MCF 10A (cell line): ENCODE measurements around the gene ARHGEF7. TPM values are rescaled to one million over a fixed set of nuclear protein-coding genes. Genes with fewer than 3 reads are reported as not detected.

Experiments used
- BruUV-seq: library from RNA; stranded (reverse); fragments of 400-500 nt; replicated peaks from 2 replicates; lab custom pipeline; 2021; lab: Mats Ljungman, UMichigan
- CTCF ChIA-PET: fragments of 300-600 bp; sonication (Branson Sonifier 250); formaldehyde crosslinking; extraction: SDS; loops from one replicate; lab custom pipeline; 2021; ENCODE audit warnings: antibody characterized with exemption, inconsistent platforms; lab: Yijun Ruan, JAX
- POLR2A ChIA-PET: fragments of 300-600, 350-650 bp; sonication (Branson Sonifier 250); formaldehyde crosslinking; extraction: SDS; loops from one replicate; lab custom pipeline; 2020; ENCODE audit warnings: antibody characterized with exemption, inconsistent platforms; lab: Yijun Ruan, JAX
- DNase-seq: peaks from one replicate; pipeline ENCODE4 v3.0.0-alpha.2; 2018; ENCODE audit not compliant: unreplicated experiment
- H3K27ac Mint-ChIP-seq: one replicate; pipeline ENCODE4 v1.8.0; 2022; ENCODE audit warnings: mild to moderate bottlenecking, low read depth, mixed read lengths; ENCODE audit not compliant: unreplicated experiment
- H3K27me3 Mint-ChIP-seq: one replicate; pipeline ENCODE4 v1.8.0; 2022; ENCODE audit warnings: mixed read lengths; ENCODE audit not compliant: insufficient read depth, unreplicated experiment
- H3K36me3 Mint-ChIP-seq: one replicate; pipeline ENCODE4 v1.8.0; 2022; ENCODE audit warnings: mild to moderate bottlenecking, moderate library complexity, mixed read lengths; ENCODE audit not compliant: insufficient read depth, unreplicated experiment
- H3K4me1 Mint-ChIP-seq: one replicate; pipeline ENCODE4 v1.8.0; 2022; ENCODE audit warnings: mixed read lengths; ENCODE audit not compliant: insufficient read depth, unreplicated experiment
- H3K4me3 Mint-ChIP-seq: one replicate; pipeline ENCODE4 v1.8.0; 2022; ENCODE audit warnings: mild to moderate bottlenecking, moderate library complexity, mixed read lengths; ENCODE audit not compliant: unreplicated experiment
- H3K9me3 Mint-ChIP-seq: one replicate; pipeline ENCODE4 v1.8.0; 2022; ENCODE audit warnings: mixed read lengths; ENCODE audit not compliant: unreplicated experiment
- intact Hi-C: fragments of 100-400 bp; cut with micrococcal nuclease; formaldehyde crosslinking; loops from 2 replicates; pipeline ENCODE4 v1.14.1; 2022
- total RNA-seq: library from RNA; stranded (reverse); gene quantifications from 2 replicates; pipeline ENCODE4 v1.2.3, GENCODE V29; 2022
- TF ChIP-seq, protein P1 (sequence below): fragments of 200-600 bp; IDR thresholded peaks from one replicate; pipeline ENCODE4 v1.8.0; 2022; ENCODE audit warnings: antibody characterized with exemption, mild to moderate bottlenecking; ENCODE audit not compliant: unreplicated experiment

The ARHGEF7 gene
- total RNA-seq, 1 experiment from 2014 or later, result 43.5 TPM

DNA sequence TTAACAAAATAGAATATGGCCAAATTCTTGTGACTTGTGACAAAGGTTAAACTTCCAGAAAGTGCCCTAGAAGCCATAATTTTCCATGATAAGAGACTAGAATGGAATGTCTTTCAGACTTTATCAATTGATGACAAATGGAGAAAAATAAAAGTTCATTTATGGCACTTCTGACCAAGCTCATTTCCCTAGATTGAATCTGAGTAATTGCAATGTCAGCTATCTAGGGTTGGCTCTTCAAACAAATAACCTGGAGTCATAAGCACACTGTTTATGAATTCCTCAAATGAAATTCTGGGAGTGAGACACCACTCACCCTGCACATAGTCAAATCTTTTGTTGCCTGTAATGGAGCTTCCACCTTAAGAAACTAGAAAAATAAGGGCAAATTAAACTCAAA, 11.4 kb downstream of the ARHGEF7 start:
- peaks cover 68% of the 10 kb centered on the region for H3K27me3 Mint-ChIP-seq
- DNase-seq, result no peak
- no peak overlapping the region for H3K27ac Mint-ChIP-seq
- no peaks in the 10 kb centered on the region for H3K36me3 Mint-ChIP-seq
- intact Hi-C loops, result no loop called here
- CTCF ChIA-PET, result no interaction called here
- H3K4me1 Mint-ChIP-seq, result no peaks in the 10 kb centered on the region
- H3K4me3 Mint-ChIP-seq, result no peak overlapping the region
- no peaks in the 10 kb centered on the region for H3K9me3 Mint-ChIP-seq
- TF ChIP-seq, protein P1, sequence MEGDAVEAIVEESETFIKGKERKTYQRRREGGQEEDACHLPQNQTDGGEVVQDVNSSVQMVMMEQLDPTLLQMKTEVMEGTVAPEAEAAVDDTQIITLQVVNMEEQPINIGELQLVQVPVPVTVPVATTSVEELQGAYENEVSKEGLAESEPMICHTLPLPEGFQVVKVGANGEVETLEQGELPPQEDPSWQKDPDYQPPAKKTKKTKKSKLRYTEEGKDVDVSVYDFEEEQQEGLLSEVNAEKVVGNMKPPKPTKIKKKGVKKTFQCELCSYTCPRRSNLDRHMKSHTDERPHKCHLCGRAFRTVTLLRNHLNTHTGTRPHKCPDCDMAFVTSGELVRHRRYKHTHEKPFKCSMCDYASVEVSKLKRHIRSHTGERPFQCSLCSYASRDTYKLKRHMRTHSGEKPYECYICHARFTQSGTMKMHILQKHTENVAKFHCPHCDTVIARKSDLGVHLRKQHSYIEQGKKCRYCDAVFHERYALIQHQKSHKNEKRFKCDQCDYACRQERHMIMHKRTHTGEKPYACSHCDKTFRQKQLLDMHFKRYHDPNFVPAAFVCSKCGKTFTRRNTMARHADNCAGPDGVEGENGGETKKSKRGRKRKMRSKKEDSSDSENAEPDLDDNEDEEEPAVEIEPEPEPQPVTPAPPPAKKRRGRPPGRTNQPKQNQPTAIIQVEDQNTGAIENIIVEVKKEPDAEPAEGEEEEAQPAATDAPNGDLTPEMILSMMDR, result no peak
- POLR2A ChIA-PET, result interaction anchor here (0.6 kb wide), 1 partner anchor 1551 kb away, joined by 3 read pairs; no protein-coding TSS in a partner anchor
- BruUV-seq, result no TSS peak

DNA sequence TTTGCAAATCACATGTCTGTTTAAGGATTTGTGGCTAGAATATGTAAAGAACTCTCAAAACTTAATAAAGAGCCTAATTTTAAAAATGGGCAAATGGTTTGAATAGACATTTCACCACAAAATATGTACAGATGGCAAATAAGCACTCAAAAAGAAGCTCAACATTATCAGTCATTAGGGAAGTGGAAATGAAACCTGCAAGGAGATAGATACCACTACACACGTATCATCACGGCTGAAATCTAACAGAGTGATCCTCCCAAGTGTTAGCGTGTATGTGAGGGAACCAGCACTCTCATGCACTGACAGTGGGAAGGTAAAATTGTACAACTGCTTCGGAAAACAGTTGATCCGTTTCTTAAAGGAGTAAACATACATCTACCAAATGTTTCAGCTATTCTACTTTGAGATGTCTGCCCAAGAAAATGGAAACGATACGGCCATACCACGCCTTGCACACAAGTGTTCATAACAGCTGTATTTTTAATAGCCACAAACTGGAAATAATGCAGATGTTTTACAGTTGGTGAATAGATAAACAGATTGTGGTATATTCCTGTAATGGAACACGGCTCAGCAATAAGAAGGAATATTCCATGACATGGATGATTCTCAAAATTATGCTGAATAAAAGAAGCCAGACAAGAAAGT, 14.5 kb downstream of the ARHGEF7 start:
- no TSS peak for BruUV-seq
- no peak for DNase-seq
- H3K36me3 Mint-ChIP-seq, result no peaks in the 10 kb centered on the region
- TF ChIP-seq, protein P1, result no peak
- CTCF ChIA-PET, result interaction anchor here (1.0 kb wide), 1 partner anchor 62 kb away, joined by 3 read pairs; no protein-coding TSS in a partner anchor
- POLR2A ChIA-PET, result interaction anchor here (1.2 kb wide), 1 partner anchor 10 kb away, joined by 3 read pairs; no protein-coding TSS in a partner anchor
- no peaks in the 10 kb centered on the region for H3K9me3 Mint-ChIP-seq
- intact Hi-C loops, result no loop called here
- H3K27ac Mint-ChIP-seq, result no peak overlapping the region
- no peak overlapping the region for H3K4me3 Mint-ChIP-seq
- H3K4me1 Mint-ChIP-seq, result no peaks in the 10 kb centered on the region
- H3K27me3 Mint-ChIP-seq, result peaks cover 72% of the 10 kb centered on the region

DNA sequence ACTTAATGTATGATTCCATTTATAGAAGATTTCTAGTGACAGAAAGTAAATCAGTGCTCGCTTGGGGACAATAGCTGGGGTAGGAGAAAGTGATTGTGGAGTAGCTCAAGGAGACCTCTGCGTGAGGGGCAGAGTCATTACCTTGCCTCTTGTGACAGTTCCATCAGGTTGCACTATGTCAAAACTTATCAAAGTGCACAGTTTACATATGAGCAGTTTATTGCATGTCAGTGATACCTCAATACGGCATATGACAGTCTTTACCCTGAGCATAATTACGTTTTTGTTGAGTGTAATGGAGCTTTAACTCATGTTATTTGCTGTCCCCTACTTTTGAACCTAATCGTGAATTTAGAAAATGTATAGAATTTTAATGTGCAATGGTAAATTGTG, 15.0 kb downstream of the ARHGEF7 start:
- BruUV-seq, result no TSS peak
- POLR2A ChIA-PET, result interaction anchor here (1.2 kb wide), 1 partner anchor 11 kb away, joined by 3 read pairs; no protein-coding TSS in a partner anchor
- Mint-ChIP-seq H3K27ac (no peak overlapping the region), H3K4me3 (no peak overlapping the region), H3K36me3 (no peaks in the 10 kb centered on the region), H3K4me1 (no peaks in the 10 kb centered on the region), H3K9me3 (no peaks in the 10 kb centered on the region), H3K27me3 (peaks cover 67% of the 10 kb centered on the region)
- CTCF ChIA-PET, result interaction anchor here (1.0 kb wide), 1 partner anchor 62 kb away, joined by 3 read pairs; no protein-coding TSS in a partner anchor
- TF ChIP-seq, protein P1, result no peak
- intact Hi-C loops, result no loop called here
- no peak for DNase-seq

DNA sequence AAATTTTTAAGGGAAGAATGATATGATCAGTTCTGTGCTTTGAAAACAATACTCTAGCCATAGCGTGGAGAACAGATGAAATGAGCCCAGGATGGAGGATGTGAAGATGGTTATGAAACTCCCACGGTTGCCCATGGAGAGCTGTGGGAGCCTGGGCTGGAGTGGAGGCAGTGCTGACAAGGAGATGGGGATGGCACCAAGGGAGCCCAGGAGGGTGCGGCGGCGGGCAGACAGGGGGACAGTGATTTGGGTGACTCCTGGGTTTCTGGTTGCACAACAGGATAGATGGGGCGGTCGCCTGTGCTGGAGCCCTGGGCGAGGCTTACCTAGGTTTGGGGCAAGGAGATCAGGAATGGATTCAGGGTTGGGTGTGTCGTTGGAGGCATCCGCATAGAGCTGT, 15.9 kb downstream of the ARHGEF7 start:
- Mint-ChIP-seq H3K4me1 (no peaks in the 10 kb centered on the region), H3K36me3 (no peaks in the 10 kb centered on the region), H3K9me3 (no peaks in the 10 kb centered on the region), H3K27ac (no peak overlapping the region), H3K27me3 (peaks cover 63% of the 10 kb centered on the region), H3K4me3 (no peak overlapping the region)
- POLR2A ChIA-PET, result no interaction called here
- no TSS peak for BruUV-seq
- DNase-seq, result no peak
- intact Hi-C loops, result no loop called here
- TF ChIP-seq, protein P1, result no peak
- CTCF ChIA-PET, result interaction anchor here (0.7 kb wide), 1 partner anchor 187 kb away, joined by 3 read pairs; no protein-coding TSS in a partner anchor
